AG09309 (cell line): Measurements from ENCODE around the gene CLDN24.

Source experiments
- DNase-seq: peaks from one replicate; pipeline ENCODE4 v3.0.0-alpha.2; 2010; ENCODE audit warnings: low read depth
- H3K4me3 ChIP-seq: 2 replicates; pipeline ENCODE4 v1.5.1; 2011; ENCODE audit warnings: mild to moderate bottlenecking, low read depth, low read length, moderate library complexity; ENCODE audit not compliant: control insufficient read depth
- TF ChIP-seq, protein P1 (sequence below): IDR thresholded peaks from 2 replicates; pipeline ENCODE4 v1.5.1; 2011; ENCODE audit warnings: mild to moderate bottlenecking, low read depth, low read length, inconsistent platforms; ENCODE audit not compliant: insufficient read depth, control insufficient read depth; ENCODE audit errors: missing control alignments

The CLDN24 gene

DNA sequence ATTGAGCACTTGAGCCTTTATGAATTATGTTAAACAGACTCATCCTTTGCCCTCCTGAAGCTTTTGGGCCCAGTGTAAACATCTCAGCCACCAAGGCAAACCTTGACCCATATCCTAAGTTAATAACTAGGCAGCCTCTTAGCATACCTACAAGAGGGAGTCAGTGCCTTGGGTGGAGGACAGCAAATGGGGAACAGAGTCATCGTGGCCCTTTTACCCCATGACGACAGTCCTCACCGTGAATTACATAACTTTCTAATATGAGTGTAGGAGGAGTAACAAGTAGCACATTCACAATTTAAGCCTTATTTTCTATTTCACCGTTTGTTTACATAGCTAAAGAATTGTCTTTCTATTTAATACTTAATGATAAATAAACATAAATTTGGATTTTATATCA, 18.9 kb downstream of the CLDN24 start:
- H3K4me3 ChIP-seq = no peak overlapping the region
- DNase-seq = no peak
- TF ChIP-seq, protein P1, sequence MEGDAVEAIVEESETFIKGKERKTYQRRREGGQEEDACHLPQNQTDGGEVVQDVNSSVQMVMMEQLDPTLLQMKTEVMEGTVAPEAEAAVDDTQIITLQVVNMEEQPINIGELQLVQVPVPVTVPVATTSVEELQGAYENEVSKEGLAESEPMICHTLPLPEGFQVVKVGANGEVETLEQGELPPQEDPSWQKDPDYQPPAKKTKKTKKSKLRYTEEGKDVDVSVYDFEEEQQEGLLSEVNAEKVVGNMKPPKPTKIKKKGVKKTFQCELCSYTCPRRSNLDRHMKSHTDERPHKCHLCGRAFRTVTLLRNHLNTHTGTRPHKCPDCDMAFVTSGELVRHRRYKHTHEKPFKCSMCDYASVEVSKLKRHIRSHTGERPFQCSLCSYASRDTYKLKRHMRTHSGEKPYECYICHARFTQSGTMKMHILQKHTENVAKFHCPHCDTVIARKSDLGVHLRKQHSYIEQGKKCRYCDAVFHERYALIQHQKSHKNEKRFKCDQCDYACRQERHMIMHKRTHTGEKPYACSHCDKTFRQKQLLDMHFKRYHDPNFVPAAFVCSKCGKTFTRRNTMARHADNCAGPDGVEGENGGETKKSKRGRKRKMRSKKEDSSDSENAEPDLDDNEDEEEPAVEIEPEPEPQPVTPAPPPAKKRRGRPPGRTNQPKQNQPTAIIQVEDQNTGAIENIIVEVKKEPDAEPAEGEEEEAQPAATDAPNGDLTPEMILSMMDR = no peak

- TF ChIP-seq, protein P1 = no peak
- no peak overlapping the region for H3K4me3 ChIP-seq
- no peak for DNase-seq
Observed at GRCh38 chr4:183300655-183301054, 21.6 kb downstream of the CLDN24 start.

GRCh38 chr4:183300070-183300469, 22.2 kb downstream of the CLDN24 start:
- DNase-seq = no peak
- TF ChIP-seq, protein P1 = no peak
- no peak overlapping the region for H3K4me3 ChIP-seq

DNA sequence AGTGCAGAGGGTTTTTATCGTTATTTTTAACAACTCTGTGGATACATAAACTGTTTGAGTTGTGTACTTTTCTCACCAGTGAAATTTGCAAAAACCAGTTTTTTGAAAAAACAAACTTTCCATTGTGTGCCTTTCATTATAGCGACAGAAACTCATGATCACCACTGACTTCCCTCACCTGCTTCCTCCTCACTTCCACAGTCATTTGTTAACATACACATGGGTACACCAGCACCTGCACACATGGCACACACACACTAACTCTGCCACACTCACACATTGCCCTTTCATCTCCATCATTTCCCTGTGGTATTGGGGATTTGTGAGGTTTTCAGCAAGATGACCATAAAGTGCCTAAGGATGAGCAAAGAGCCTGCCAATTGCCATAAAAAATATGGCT, 22.8 kb downstream of the CLDN24 start:
- H3K4me3 ChIP-seq = no peak overlapping the region
- DNase-seq = no peak
- TF ChIP-seq, protein P1 = no peak

- H3K4me3 ChIP-seq = no peak overlapping the region
- TF ChIP-seq, protein P1 = no peak
- no peak for DNase-seq
Observed at GRCh38 chr4:183297675-183298074, 24.6 kb downstream of the CLDN24 start.

- TF ChIP-seq, protein P1 = no peak
- H3K4me3 ChIP-seq = no peak overlapping the region
- DNase-seq = no peak
Observed at GRCh38 chr4:183295711-183296110, 26.5 kb downstream of the CLDN24 start.

- no peak overlapping the region for H3K4me3 ChIP-seq
- TF ChIP-seq, protein P1 = no peak
- no peak for DNase-seq
Observed at GRCh38 chr4:183291070-183291469, 31.2 kb downstream of the CLDN24 start.
